ENCODE data around the gene FAM98C.
A peak's percentile ranks its signal among the peaks of the same experiment; 100 is the strongest.
"Not testable (repeated sequence)": the region's sequence is repeated elsewhere in the genome, so short reads cannot be mapped to it uniquely, and the experiment has no call there.

Gene FAM98C

DNA sequence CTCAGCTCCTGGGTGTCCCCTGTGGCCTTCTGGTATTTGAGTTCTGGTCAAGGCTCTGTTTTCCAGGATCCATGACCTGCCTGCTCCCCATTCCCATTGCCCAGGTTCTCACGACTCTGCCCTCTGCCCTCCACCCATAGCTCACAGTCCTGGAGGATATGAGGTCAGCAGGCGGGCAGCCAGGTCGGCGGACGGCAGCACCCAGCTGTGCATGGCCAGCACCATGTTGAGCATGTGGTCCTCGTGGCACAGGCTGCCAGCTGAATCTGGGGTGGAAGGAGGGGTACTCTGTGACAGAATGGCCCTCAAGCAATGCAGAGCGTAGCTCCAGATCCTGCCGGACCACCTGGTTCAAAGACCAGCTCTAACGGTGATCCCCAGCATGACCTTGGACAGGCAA lies 18.0 kb downstream of the FAM98C start:
- no peak overlapping the region for H3K27ac ChIP-seq
- DNase-seq (ENCODE audit: low spot score) = no peak
- H3K4me3 ChIP-seq = no peak overlapping the region
- no peak for TF ChIP-seq CTCF (IDR thresholded peaks at IDR 0.05)

DNA sequence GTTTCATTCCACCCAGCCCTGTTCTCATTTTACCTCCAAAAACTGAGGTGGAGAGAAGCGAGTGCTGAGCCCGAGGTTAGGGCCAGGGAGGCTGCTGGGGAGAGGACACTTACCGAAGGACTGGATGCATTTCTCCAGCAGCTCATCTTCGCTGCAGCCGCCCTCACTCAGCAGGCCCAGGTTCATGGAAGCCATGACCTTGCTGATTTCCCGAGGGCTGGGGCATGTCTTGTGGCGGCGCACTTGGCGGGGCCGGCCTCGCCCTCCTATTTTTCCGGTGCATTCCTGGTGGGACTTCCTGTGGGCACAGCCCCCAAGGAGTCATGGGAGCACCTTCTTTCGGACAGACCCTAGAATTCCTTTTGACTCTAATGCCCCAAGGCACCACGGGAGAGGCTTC lies 19.0 kb downstream of the FAM98C start:
- Histone ChIP-seq H3K4me3 (no peak overlapping the region), H3K27ac (no peak overlapping the region)
- no peak for TF ChIP-seq CTCF (IDR thresholded peaks at IDR 0.05)
- no peak for DNase-seq (ENCODE audit: low spot score)

DNA sequence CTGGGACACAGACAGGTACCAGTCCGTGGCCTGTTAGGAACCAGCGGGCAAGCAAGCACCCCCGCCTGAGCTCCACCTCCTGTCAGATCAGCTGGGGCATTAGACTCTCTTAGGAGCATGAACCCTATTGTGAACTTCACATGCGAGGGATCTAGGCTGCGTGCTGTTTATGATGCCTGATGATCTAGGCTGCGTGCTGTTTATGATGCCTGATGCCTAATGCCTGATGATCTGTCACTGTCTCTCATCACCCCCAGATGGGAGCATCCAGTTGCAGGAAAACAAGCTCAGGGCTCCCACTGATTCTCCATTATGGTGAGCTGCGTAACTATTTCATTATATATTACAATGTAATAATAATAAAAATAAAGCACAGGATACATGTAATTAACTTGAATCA lies 19.5 kb downstream of the FAM98C start:
- Histone ChIP-seq H3K27ac (no peak overlapping the region), H3K4me3 (no peak overlapping the region)
- no peak for TF ChIP-seq CTCF (IDR thresholded peaks at IDR 0.05)
- DNase-seq (ENCODE audit: low spot score) = no peak

DNA sequence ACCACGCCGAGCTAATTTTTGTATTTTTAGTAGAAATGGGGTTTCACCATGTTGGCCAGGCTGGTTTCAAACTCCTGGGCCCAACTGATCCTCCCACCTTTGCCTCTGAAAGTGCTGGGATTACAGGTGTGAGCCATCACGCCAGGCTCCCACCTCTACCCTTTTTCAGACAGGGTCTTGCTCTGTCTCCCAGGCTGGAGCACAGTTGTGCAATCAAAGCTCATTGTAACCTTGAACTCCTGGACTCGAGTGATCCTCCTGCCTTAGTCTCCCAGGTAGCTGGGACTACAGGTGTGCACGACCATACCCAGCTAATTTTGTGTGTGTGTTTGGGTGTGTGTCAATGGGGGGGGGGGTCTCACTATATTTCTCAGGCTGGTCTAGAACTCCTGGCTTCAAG lies 21.4 kb downstream of the FAM98C start:
- DNase-seq (ENCODE audit: low spot score) = no peak
- Histone ChIP-seq H3K4me3 (no peak overlapping the region), H3K27ac (no peak overlapping the region)
- TF ChIP-seq CTCF (IDR thresholded peaks at IDR 0.05) = no peak

DNA sequence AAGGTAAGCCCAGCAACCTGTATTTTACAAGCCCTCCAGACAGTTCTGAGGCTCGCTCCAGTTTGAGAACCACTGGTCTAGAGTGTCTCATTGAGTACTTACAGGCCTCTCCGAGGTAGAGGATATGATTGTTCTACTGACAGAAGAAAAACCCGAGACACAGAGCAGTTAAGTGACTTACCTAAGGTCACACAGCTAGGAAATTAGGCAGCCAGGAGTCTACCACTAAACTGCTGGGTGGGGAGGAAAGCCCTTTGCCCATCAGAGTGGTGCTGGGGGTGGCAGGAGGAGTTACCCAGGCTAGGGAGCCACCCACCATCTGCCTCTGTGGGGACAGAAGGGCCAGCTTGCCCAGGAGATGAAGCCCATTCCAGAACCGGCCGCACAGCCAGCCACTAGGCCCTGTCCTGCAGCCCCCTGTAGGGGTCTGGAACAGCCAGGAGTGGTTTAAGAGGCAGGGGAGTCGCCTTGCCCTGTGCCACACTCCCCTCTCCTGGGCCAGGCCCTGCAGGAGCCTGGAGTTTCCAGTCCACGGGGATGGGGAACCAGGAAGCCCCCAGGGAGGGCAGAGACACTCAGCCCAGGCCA lies 22.4 kb downstream of the FAM98C start:
- TF ChIP-seq CTCF (IDR thresholded peaks at IDR 0.05) = no peak
- H3K4me3 ChIP-seq = peak overlapping the region; percentile 57
- no peak overlapping the region for H3K27ac ChIP-seq
- no peak for DNase-seq (ENCODE audit: low spot score)

DNA sequence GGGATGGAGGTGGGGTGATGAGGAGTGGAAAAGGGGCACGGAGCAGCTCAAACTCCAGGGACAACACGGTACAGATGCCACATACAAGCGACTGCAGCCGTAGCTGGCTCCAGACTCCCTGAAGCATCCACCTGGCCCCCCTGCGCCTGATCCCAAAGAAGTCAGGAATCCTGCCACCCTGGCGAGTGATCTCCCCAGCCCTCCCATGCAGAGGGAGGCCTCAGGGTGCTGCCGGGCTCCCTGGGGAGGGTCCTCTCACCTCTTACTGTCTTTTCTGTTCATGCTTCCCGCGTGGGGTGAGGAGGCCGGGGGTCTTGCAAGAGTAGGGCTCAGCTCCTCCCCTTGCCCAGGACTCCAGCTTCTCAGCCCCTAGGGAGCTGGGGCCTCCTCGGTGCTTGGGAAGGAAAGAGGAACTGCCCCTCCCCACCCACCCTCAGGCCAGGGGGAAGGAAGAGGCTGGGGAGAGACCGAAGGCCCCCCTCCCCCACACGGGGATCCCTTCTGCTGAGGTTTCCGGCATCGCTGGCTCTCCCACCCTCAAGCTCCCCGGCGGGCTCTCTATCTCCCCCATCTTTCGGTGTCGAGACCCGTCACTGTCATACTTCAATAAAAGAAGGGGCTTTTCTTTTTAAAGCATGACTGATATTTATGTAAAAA lies 23.0 kb downstream of the FAM98C start, which contains the start of gene RASGRP4:
Gene RASGRP4 (minus strand): TSS at position 410 of the 657 bp plus-strand sequence. CDS start 128 bp downstream, at position 282.
- TF ChIP-seq CTCF (IDR thresholded peaks at IDR 0.05) = no peak
- DNase-seq (ENCODE audit: low spot score) = no peak
- Histone ChIP-seq H3K4me3 (peak within 1 kb of the TSS; percentile 57), H3K27ac (no peak within 1 kb of the TSS)

GRCh38 chr19:38427035-38427677 lies 24.3 kb downstream of the FAM98C start:
- DNase-seq (ENCODE audit: low spot score); H3K4me3 ChIP-seq: not testable (repeated sequence)

More at GRCh38 chr19:38427035-38427677, 24.3 kb downstream of the FAM98C start:
- not testable (repeated sequence) for H3K27ac ChIP-seq
